ENCODE data around the gene SLC2A10. TPM values are rescaled to one million over a fixed set of nuclear protein-coding genes. Genes with fewer than 3 reads are reported as not detected.
"Not testable (repeated sequence)": the region's sequence is repeated elsewhere in the genome, so short reads cannot be mapped to it uniquely, and the experiment has no call there.

The SLC2A10 gene
- total RNA-seq, 4 donors from 2014 or later = 20.8 to 31.5 (median 27.3) TPM

- no peak overlapping the region for H3K4me3 ChIP-seq
- H3K36me3 ChIP-seq = peaks cover 0 to 34% (median 0%) of the 10 kb centered on the region in 3 donors
- peaks cover 0 to 9% (median 0%) of the 10 kb centered on the region in 4 donors for H3K4me1 ChIP-seq
- peaks cover 0 to 39% (median 0%) of the 10 kb centered on the region in 4 donors for H3K9me3 ChIP-seq
- H3K27ac ChIP-seq = no peak overlapping the region
- no peaks in the 10 kb centered on the region for H3K27me3 ChIP-seq
- TF ChIP-seq POLR2A (IDR thresholded peaks at IDR 0.05) (no peak), CTCF (IDR thresholded peaks at IDR 0.05) (no peak), EP300 (IDR thresholded peaks at IDR 0.05) (no peak)
- 90 to 94% methylated on average over 3 of the region's 3 CpGs for WGBS, 2 donors
- DNase-seq (ENCODE audit: low spot score in 2 of 2) = no peak
Observed at GRCh38 chr20:46671866-46672542, 37.4 kb upstream of the SLC2A10 start.

GRCh38 chr20:46672543-46673148 lies 36.8 kb upstream of the SLC2A10 start:
- Histone ChIP-seq H3K9me3 (peaks cover 0 to 39% (median 0%) of the 10 kb centered on the region in 4 donors), H3K36me3 (peaks cover 0 to 28% (median 0%) of the 10 kb centered on the region in 3 donors), H3K4me3 (no peak overlapping the region), H3K4me1 (peaks cover 0 to 9% (median 0%) of the 10 kb centered on the region in 4 donors), H3K27ac (peak overlapping the region in 1 of 4 donors; percentile 48), H3K27me3 (no peaks in the 10 kb centered on the region)
- WGBS, 2 donors = 97 to 100% methylated on average over 5 of the region's 5 CpGs
- DNase-seq (ENCODE audit: low spot score in 2 of 2) = no peak
- TF ChIP-seq POLR2A (IDR thresholded peaks at IDR 0.05) (no peak), EP300 (IDR thresholded peaks at IDR 0.05) (no peak), CTCF (IDR thresholded peaks at IDR 0.05) (no peak)

- peaks cover 0 to 26% (median 0%) of the 10 kb centered on the region in 3 donors for H3K36me3 ChIP-seq
- H3K4me3 ChIP-seq = no peak overlapping the region
- peaks cover 0 to 9% (median 0%) of the 10 kb centered on the region in 4 donors for H3K4me1 ChIP-seq
- TF ChIP-seq EP300 (IDR thresholded peaks at IDR 0.05) (no peak), CTCF (IDR thresholded peaks at IDR 0.05) (no peak), POLR2A (IDR thresholded peaks at IDR 0.05) (no peak)
- no peak for DNase-seq (ENCODE audit: low spot score in 2 of 2)
- peaks cover 0 to 39% (median 0%) of the 10 kb centered on the region in 4 donors for H3K9me3 ChIP-seq
- 57 to 69% methylated on average over 11 of the region's 11 CpGs for WGBS, 2 donors
- H3K27me3 ChIP-seq = no peaks in the 10 kb centered on the region
- peak overlapping the region in 3 of 4 donors; percentile 36 to 50 (median 48) for H3K27ac ChIP-seq
Observed at GRCh38 chr20:46673394-46674252, 35.8 kb upstream of the SLC2A10 start.

- TF ChIP-seq CTCF (IDR thresholded peaks at IDR 0.05) (no peak), POLR2A (IDR thresholded peaks at IDR 0.05) (no peak)
- peaks cover 0 to 20% (median 0%) of the 10 kb centered on the region in 3 donors for H3K36me3 ChIP-seq
- 37 to 42% methylated on average over 14 of the region's 14 CpGs for WGBS, 2 donors
- H3K9me3 ChIP-seq = peaks cover 0 to 37% (median 0%) of the 10 kb centered on the region in 4 donors
- peaks cover 0 to 9% (median 0%) of the 10 kb centered on the region in 4 donors for H3K4me1 ChIP-seq
- H3K27ac ChIP-seq = peak overlapping the region in 3 of 4 donors; percentile 36 to 50 (median 48)
- H3K27me3 ChIP-seq = no peaks in the 10 kb centered on the region
- no peak overlapping the region for H3K4me3 ChIP-seq
- DNase-seq (ENCODE audit: low spot score in 2 of 2) = no peak
Observed at GRCh38 chr20:46674253-46675083, 35.0 kb upstream of the SLC2A10 start.

DNA sequence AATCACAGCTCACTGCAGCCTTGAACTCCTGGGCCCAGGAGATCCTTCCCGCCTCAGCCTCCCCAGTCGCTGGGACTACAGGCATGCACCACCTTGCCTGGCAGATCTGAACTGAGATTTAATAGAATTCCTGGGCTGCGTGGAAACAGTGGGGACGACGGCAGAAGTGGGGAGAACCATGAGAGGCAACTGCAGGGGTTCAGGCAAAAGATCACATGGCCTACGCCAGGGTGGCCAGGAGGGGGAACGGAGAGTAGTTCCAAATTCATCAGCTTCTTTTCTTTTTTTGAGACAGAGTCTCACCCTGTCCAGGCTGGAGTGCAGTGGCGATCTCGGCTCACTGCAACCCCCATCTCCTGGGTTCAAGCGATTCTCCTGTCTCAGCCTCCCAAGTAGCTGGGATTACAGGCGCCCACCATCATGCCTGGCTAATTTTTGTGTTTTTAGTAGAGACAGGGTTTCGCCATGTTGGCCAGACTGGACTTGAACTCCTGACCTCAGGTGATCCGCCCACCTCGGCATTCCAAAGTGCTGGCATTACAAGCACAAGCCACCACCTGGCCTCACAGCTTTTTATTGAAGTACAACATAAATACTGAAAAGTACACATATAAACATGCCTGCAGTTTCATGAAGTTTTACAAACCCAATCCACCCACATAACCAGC lies 32.7 kb upstream of the SLC2A10 start:
- H3K9me3 ChIP-seq = peaks cover 0 to 14% (median 0%) of the 10 kb centered on the region in 4 donors
- peaks cover 0 to 14% (median 0%) of the 10 kb centered on the region in 4 donors for H3K4me1 ChIP-seq
- not testable (repeated sequence) for H3K27ac ChIP-seq; DNase-seq (ENCODE audit: low spot score in 2 of 2); H3K4me3 ChIP-seq; H3K27me3 ChIP-seq
- peaks cover 0 to 13% (median 0%) of the 10 kb centered on the region in 3 donors for H3K36me3 ChIP-seq
- WGBS, 2 donors = 89 to 92% methylated on average over 12 to 13 of the region's 14 CpGs

All from tibial nerve (tissue), 4 donors.